ENCODE data around the gene RBFOX1. TPM values are rescaled to one million over a fixed set of nuclear protein-coding genes. Genes with fewer than 3 reads are reported as not detected.

Gene RBFOX1
- total and polyA plus RNA-seq, 9 donors: 0.28 to 2.6 (median 0.48) TPM; not detected in 2

DNA sequence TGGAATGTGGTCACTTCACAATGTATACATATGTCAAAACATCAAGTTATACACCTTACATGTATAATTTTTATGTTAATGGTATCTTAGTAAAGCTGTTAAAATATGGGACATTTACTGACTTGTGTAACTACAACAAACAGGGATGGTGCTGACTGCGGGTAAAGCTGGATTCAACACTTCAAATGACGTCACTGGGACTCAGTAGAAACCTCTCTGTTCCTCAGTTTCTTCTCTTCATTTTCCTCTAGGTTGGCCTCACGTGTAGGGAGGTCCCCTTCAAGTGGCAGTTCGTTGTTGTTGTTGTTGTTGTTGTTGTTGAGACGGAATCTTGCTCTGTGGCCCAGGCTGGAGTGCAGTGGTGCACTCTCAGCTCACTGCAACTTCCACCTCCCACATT, 182.9 kb downstream of the RBFOX1 start:
- intact Hi-C loops (cut with DNase I): loop anchor here in 1 of 4 donors (10.0 kb wide), 1 partner anchor 59 kb away; no protein-coding TSS in a partner anchor
- H3K4me1 ChIP-seq (ENCODE audit: insufficient read depth): no peaks in the 10 kb centered on the region
- DNase-seq: no peak
- H3K9me3 ChIP-seq: no peaks in the 10 kb centered on the region
- H3K27ac ChIP-seq: no peak overlapping the region
- WGBS, 3 donors: 77 to 86% (median 86%) methylated on average over 5 of the region's 5 CpGs
- no peaks in the 10 kb centered on the region for H3K36me3 ChIP-seq
- H3K4me3 ChIP-seq: no peak overlapping the region
- H3K27me3 ChIP-seq: no peaks in the 10 kb centered on the region
- TF ChIP-seq, protein P1, sequence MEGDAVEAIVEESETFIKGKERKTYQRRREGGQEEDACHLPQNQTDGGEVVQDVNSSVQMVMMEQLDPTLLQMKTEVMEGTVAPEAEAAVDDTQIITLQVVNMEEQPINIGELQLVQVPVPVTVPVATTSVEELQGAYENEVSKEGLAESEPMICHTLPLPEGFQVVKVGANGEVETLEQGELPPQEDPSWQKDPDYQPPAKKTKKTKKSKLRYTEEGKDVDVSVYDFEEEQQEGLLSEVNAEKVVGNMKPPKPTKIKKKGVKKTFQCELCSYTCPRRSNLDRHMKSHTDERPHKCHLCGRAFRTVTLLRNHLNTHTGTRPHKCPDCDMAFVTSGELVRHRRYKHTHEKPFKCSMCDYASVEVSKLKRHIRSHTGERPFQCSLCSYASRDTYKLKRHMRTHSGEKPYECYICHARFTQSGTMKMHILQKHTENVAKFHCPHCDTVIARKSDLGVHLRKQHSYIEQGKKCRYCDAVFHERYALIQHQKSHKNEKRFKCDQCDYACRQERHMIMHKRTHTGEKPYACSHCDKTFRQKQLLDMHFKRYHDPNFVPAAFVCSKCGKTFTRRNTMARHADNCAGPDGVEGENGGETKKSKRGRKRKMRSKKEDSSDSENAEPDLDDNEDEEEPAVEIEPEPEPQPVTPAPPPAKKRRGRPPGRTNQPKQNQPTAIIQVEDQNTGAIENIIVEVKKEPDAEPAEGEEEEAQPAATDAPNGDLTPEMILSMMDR (IDR thresholded peaks at IDR 0.05): no peak
- no peak for TF ChIP-seq EP300 (IDR thresholded peaks at IDR 0.05)
- TF ChIP-seq POLR2A (IDR thresholded peaks at IDR 0.05): no peak

DNA sequence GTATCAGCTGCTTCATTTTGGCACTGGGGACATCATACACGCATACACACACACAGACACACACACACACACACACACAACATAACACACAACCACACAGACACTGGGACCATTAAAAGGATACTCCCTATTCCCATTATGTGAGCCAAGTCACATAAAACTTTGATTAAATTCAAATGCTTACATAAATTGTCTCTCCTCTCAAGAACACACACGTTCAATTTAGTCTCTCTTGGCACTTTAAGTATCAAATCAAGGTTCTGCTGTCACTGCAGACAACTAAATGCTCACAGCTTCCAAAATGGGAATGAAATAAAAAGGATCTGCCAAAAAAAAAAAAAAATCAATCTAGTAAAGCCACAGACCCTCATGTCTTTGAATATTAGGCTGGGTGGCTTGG, 184.9 kb downstream of the RBFOX1 start:
- intact Hi-C loops (cut with DNase I): loop anchor here in 1 of 4 donors (10.0 kb wide), 1 partner anchor 57 kb away; no protein-coding TSS in a partner anchor
- WGBS, 3 donors: 21 to 26% (median 25%) methylated on average over 2 of the region's 2 CpGs
- TF ChIP-seq EP300 (IDR thresholded peaks at IDR 0.05): no peak
- TF ChIP-seq, protein P1 (IDR thresholded peaks at IDR 0.05): no peak
- TF ChIP-seq POLR2A (IDR thresholded peaks at IDR 0.05): no peak
- Histone ChIP-seq H3K27ac (no peak overlapping the region), H3K36me3 (no peaks in the 10 kb centered on the region), H3K4me1 (ENCODE audit: insufficient read depth) (no peaks in the 10 kb centered on the region), H3K9me3 (no peaks in the 10 kb centered on the region), H3K27me3 (no peaks in the 10 kb centered on the region), H3K4me3 (no peak overlapping the region)
- DNase-seq: no peak

DNA sequence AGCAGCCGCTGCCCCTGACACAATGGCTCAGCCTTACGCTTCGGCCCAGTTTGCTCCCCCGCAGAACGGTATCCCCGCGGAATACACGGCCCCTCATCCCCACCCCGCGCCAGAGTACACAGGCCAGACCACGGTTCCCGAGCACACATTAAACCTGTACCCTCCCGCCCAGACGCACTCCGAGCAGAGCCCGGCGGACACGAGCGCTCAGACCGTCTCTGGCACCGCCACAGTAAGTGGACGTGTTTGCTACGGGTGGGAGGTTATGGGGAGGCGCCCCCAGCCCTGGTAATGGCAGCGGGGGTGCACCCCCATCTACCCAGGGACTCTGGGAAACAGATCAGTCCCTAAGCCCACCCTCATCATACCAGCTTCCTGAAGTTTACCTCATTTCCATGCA, 185.5 kb downstream of the RBFOX1 start:
- Histone ChIP-seq H3K9me3 (no peaks in the 10 kb centered on the region), H3K4me3 (no peak overlapping the region), H3K4me1 (ENCODE audit: insufficient read depth) (no peaks in the 10 kb centered on the region), H3K27me3 (no peaks in the 10 kb centered on the region), H3K27ac (no peak overlapping the region), H3K36me3 (no peaks in the 10 kb centered on the region)
- WGBS, 3 donors: 95 to 98% (median 97%) methylated on average over 25 of the region's 25 CpGs
- intact Hi-C loops (cut with DNase I): loop anchor here in 1 of 4 donors (10.0 kb wide), 1 partner anchor 57 kb away; no protein-coding TSS in a partner anchor
- no peak for DNase-seq
- TF ChIP-seq EP300 (IDR thresholded peaks at IDR 0.05) (no peak), POLR2A (IDR thresholded peaks at IDR 0.05) (no peak)
- TF ChIP-seq, protein P1 (IDR thresholded peaks at IDR 0.05): no peak

DNA sequence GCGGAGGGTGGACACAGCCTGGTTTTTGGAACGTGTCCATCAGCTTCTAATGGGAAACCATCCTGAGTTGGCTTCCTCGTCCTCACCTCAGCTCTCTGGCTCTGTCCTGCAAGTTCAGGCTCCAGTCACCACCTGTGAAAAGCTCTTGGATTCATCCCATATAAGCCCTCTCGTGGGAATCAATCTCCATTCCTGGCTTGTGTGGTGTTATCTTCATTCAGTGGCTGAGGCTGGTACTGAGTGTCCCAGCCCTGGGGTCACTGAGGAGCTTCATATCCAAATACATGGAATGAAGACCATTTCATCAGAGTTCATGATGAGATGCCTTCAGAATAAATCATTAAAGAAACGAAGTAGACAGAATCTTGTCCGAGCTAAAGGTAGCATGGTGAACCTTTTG, 189.2 kb downstream of the RBFOX1 start:
- Histone ChIP-seq H3K4me3 (no peak overlapping the region), H3K4me1 (ENCODE audit: insufficient read depth) (no peaks in the 10 kb centered on the region), H3K27ac (no peak overlapping the region), H3K9me3 (no peaks in the 10 kb centered on the region), H3K27me3 (no peaks in the 10 kb centered on the region), H3K36me3 (no peaks in the 10 kb centered on the region)
- TF ChIP-seq EP300 (IDR thresholded peaks at IDR 0.05): no peak
- TF ChIP-seq, protein P1 (IDR thresholded peaks at IDR 0.05): no peak
- no peak for TF ChIP-seq POLR2A (IDR thresholded peaks at IDR 0.05)
- WGBS, 3 donors: 80 to 86% (median 83%) methylated on average over 6 of the region's 6 CpGs
- intact Hi-C loops (cut with DNase I): no loop called here
- no peak for DNase-seq

All from ovary (tissue), 9 donors.